GM18526 (cell line): ENCODE data around the gene CRYGA.

Experiments
- POLR2A ChIP-seq: IDR thresholded peaks from 3 replicates; pipeline ENCODE4 v1.6.1; 2011; ENCODE audit not compliant: insufficient read length; ENCODE audit errors: extremely low read depth

The CRYGA gene, protein sequence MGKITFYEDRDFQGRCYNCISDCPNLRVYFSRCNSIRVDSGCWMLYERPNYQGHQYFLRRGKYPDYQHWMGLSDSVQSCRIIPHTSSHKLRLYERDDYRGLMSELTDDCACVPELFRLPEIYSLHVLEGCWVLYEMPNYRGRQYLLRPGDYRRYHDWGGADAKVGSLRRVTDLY

DNA sequence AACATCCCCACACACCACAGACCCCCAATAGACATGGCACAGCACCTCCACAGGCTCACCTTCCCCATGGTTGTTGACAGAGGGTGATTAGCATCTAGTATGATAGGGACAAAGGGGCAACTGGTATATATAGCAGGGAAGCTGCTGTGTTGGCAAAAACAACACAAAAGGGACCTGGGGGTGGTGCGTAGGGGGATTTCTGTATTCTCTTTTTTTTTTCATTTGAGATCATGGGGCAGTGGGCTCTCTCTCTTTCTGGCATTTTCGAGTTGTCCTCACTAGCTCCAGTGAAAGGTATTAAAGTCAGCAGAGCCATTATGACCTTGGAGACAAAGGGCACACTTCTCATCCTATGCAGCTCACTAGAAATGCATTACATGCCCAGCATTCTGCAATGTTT is at the start of gene CRYGA:
Gene CRYGA (minus strand): TSS at position 101 of the 400 bp plus-strand sequence. CDS start 33 bp downstream, at position 68.
- no peak for TF ChIP-seq POLR2A

DNA sequence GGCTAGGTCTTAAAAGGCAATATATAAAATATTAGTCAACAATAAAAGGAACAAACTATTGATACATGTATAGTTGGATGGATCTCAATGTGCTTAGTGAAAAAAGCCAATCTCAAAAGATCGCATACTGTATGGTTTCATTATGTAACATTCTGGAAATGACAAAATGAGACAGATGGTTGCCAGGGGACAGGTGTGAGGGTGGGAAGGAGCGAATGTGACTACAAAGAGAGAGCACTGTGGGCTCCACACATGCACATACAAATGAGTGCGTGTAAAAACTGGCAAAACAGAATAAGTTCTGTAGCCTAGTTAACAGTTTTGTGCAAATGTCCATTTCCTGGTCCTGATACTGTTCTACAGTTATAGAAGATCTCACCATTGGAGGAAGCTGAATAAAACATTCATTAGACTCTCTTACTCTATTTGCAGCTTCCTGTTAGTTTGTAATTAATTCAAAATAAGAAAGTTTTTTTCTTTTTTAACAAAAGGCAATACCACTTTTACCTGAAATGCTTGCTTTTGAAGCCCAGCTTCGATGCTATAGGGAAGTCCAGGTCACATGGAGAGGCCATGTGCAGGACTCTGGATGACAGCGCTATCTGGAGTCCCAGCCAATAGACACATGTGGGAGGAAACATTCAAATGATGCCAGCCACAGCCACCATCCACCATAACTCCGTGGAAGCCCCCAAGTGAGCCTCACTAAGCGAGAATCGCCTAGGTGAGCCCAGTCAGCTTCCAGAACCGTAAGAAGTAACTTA is 47.5 kb upstream of the CRYGA start:
- TF ChIP-seq POLR2A: no peak

DNA sequence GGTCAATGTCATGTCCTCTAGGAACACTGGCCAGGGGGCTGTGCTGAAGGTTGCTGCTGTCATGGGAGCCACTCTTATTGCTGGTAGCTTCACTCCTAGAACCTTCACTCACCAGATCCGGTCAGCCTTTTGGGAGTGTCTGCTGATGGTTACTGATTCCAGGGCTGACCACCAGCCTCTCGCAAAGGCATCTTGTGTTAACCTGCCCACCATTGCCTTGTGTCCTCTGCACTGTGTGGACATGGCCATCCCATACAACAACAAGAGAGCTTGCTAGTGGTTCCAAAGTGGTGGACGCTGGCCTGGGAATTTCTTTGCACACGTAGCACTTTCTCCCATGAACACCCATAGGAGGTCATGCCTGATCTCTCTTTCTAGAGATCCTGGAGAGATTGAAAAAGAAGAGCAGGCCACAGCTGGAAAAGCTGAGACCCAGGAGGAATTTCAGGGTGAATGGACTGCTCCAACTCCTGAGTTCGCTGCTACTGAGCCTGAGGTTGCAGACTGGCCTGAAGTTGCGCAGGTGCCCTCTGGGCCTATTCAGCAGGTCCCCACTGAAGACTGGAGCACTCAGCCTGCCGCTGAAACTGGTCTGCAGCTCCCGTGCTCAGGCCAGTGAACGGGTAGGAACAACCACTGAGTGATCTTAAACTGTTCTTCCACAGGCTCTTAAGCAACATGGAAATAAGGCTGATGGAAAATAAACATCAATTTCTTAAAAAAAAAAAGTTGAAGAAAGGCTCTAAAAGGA is 45.1 kb upstream of the CRYGA start:
- no peak for TF ChIP-seq POLR2A

DNA sequence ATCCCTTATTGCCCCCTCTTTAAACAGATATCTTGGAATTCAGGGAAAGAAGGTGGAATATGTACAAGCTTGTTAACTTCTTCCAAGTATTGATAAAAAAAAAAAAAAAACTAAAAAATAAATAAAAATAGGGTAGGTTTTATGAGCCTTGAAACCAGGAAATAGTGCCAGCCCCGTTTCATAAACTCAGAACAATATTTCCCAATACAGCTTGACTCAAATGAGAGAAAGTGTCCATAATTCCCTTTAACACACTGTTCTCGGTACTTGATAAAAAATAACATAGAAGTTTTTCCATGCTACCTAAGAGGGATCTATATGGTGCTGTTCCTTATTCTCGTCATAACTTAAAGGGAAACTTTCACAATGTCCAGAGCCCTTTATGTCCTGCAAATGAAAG is 44.4 kb upstream of the CRYGA start:
- no peak for TF ChIP-seq POLR2A

DNA sequence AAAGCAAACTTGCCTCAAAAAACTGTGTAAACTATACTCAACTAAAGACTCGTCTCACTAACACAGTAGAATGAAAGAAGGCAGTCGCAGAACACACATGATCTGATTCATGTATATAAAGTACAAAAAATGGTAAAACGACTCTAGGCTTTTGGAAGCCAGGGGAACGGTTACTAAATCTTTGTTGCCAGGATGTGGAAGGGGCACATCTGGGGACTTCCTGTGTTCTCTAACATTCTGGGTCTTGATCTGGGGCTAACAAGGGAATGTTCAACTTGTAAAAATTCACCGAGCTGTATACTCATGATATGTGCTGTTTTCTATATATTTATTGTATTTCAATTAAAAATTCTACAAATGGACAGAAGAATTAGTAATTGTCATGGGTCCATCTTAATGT is 40.8 kb upstream of the CRYGA start:
- TF ChIP-seq POLR2A: no peak

DNA sequence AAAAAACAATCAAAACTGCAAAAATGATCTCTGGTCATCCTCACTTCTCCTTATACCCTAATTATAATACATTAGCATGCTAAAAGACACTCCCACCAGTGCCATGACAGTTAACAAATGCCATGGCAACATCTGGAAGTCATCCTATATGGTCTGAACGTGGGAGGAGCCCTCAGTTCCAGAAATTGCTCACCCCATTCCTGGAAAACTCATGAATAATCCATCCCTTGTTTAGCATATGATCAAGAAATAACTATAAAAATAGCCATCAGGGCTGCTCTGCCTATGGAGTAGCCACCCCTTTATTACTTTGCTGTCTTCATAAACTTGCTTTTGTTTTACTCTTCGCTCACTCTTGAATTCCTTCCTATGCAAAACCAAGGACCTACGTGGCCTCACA is 32.1 kb upstream of the CRYGA start:
- no peak for TF ChIP-seq POLR2A

DNA sequence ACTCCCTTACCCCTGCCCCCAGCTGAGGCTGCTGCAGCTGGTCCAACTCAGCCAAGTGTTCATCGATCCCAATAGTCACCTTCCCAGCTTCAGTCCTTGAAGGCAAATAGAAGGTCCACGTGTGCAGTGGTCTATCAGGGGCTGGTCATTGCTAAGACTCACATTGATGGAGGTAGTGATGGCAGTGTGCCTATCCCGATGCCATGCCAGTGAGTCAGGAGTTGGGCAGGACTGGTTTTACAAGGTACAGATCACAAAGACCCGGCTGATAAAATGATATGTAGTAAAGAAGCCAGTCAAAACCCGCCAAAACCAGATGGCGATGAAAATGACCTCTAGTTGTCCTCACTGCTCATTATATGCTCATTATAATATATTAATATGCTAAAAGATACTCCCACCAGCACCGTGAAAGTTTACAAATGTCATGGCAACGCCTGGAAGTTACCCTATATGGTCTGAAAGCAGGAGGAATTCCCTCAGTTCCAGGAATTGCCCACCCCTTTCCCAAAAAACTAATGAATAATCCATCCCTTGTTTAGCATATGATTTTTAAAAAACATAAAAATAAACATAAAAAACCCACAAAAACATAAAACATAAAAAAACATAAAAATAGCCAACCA is 29.3 kb upstream of the CRYGA start:
- no peak for TF ChIP-seq POLR2A

DNA sequence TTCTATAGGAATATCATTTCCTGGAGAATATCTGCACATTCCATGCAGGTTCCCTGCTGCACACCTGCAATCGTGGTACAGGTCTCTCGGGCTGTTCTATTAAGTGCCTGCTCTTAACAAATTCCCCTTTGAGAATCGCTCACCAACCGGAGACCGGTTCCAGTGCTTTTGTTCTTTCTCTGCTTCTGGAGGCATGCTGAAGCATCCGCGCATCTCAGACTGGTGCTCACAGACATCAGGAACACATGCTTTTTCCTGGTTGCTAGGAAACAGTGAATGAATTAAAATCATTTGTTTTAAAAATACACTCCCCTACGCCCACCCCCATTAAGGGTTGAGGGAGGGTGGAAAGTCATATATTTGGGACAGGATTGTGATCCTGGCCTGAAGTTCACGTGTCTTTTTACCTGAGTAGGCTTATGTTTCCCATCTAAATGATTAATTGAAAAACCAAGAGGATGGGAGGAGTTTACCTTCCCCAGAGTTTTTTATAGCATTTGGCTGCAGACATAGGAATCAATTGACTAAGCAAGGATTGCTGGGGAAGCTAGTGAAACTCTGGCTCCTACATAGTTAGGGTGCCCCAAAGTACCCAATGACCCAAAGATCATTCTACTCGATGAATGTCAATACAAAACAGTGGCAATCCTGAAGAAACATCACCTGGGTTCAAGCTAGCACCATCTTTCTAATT is 26.6 kb upstream of the CRYGA start, which contains the start of gene C2orf80:
Gene C2orf80 (minus strand): TSS at position 221 of the 694 bp plus-strand sequence. CDS start 3,044 bp downstream, outside the sequence.
- no peak for TF ChIP-seq POLR2A

DNA sequence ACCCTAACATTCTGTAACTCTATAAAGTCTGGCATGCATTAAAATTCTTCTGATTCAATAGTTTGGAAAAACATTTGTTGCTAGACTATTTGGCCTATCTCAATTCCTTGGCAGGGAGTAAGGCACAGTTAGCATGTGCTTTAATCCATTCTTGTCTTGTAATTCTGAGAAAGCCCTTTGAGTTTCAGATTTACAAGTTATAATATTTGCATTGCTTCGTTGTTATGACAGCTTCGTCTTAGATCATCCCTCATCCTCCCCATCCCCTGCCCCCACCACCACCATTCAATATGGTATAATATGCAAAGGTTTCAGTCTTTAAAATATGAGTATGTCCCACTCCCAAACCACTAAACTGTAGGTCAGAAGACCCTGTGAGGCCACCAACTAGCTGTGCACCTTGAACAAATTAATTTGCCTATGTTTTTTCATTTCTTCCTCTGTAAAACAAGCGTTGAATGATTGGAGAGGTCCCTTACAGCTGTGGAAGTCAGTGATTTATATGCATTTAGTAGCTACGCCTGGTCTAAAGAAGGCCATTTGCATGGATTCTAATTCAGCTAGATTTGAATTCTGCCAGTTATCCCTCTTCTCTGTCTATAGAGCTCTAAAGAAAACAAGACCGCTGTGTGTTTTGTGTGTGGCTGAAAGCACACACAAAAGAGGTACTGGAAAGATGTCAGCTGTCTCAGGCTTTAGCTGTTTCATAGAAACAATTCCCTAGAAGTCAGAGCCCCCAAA is 25.9 kb upstream of the CRYGA start:
- TF ChIP-seq POLR2A: no peak

DNA sequence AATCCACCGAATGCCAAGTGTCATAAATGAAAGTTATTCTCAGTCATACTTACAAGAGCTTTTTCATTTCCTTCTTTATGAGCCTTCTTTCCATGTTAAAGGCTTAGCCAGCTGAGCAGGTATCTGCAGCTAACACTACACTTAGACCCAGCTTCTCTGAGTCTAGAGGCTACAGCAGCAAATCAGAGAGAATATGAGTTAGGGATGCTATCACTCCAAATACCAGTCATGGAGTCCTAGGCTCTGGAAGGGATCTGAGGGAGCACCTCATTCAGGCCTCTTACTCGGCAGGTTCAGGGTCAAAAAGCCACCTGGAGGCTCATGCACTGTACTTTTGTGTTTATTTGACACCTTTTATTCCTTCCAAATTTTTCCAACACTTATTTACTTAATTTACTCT is 23.5 kb upstream of the CRYGA start:
- TF ChIP-seq POLR2A: no peak

DNA sequence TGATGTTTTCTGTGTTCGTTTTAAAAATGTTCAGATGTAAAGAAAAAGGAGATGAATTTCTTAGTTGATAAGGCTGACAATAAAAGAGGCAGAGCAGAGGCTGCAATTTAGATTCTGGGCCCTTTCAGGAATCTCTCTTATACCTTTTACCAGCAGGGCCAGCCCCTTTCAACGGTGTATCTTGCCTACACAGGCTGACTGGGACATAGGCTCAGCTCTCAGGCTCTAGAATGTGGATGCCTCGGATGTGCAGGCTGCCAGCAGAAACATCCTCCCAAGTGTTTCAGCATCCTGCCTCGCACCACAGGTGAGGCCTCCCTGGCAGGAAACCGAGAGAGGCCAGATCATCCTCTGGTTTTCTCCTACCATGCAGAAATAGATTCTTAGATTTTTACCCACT is 23.1 kb upstream of the CRYGA start:
- no peak for TF ChIP-seq POLR2A

DNA sequence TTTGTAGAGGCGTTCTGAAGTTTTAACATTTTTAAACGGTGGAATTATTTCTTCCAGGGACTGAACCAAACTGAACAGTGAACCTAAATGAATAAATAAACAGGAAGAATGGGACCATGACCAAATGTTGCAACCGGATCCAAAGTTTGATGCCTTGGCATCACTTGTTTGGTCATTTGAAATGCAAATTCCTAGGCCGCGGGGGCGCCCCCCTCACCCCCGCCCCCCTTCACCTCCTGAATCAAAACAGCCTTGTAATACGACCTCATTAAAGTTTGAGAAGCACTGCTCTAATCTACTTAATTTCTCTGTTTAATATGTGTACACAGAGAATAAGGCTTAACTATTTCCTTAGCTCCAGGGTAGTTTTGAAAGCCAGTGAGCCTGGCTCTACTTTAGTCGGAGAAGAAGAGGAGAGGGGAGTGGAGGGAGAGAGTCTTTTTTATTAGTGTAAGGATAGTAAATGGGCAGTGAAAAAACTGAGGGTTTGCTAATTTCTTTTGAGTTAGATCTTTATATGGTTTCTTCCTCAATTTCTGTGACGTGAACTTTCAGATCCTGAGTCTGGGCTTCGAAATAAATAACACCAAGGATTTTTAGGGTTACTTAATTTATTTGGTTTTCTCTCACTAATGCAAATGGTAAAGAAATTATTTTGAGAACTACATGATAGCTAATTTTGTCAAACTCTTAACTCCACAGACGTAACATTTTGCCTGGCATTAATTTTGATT is 20.8 kb upstream of the CRYGA start:
- no peak for TF ChIP-seq POLR2A

DNA sequence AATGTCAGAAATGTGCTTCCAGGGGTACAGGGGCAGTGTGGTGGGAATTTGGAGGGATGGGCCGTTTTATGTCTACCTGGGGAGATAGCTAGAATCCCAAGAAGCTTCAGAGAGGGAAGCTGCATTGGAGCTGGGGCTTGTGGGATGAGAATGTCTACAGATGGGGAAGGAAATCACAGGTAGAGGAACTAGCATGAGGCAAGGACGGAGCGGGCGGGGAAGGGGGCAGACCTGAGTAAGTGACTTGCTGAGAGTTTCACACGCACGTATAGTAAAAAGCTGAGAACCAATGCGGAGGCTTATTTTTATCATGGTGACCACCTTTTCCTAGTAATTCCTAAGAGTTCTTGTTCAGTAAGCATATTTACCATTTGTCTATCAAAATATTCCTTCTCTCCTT is 20.1 kb upstream of the CRYGA start:
- TF ChIP-seq POLR2A: no peak

DNA sequence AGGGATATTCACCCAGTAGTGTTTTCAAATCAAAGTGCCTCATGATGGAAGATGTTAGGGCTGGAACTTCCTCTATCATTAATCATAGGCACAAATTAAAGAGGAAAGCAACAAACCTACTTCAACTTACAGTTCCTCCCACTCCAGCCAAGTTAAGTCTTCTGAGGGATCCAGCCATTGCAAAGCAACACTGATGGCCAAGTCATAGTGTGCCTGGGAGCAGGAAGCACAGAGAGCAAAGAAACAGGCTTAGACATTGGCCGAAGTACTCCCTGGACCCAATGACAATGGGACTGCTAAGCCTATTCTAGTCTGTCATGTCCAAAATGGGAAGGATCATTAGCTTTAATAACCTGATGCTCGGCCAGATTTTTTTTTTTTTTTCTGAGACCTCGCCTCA is 19.4 kb upstream of the CRYGA start:
- no peak for TF ChIP-seq POLR2A

DNA sequence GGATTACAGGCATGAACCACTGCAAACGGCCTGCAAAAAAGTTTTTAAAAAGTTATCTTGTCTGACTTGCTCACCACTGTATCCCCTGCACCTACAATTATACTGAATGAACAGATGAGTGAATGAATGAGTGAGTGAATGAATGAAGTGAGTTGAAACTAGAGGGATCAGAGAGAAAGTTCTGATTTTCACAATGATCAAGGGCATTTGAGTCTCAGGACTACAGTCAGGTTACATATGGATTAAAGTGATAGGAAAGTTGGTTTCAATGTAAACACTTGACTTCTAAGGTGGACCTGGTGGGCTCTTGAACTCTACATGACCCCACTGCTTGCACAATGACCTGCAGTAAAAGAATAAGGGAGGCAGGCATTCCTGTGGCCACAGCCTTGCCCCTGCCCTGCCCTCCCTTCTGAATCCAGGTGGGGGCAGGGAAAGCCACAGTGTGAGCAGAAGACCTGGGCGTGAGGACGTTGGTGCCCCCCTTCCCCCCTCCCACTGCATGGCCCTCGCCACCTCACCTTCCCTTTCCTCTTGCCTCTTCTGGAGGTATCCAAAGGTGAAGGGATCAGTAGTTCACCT is 15.7 kb upstream of the CRYGA start:
- no peak for TF ChIP-seq POLR2A
